Glutamatergic neuron (in vitro differentiated cells): ENCODE data around the gene TPCN2. TPM values are rescaled to one million over a fixed set of nuclear protein-coding genes. Genes with fewer than 3 reads are reported as not detected.

Source experiments
- DNase-seq: peaks from one replicate; pipeline ENCODE4 v3.0.0; 2022
- H3K27ac Mint-ChIP-seq: one replicate; pipeline ENCODE4 v1.8.0; 2020; ENCODE audit warnings: mild to moderate bottlenecking, mixed read lengths, inconsistent platforms; ENCODE audit not compliant: unreplicated experiment
- H3K27me3 Mint-ChIP-seq: one replicate; pipeline ENCODE4 v1.8.0; 2020; ENCODE audit warnings: mild to moderate bottlenecking, moderate library complexity, mixed read lengths, inconsistent platforms; ENCODE audit not compliant: unreplicated experiment
- H3K36me3 Mint-ChIP-seq: one replicate; pipeline ENCODE4 v1.8.0; 2020; ENCODE audit warnings: mild to moderate bottlenecking, mixed read lengths, inconsistent platforms; ENCODE audit not compliant: unreplicated experiment
- H3K4me1 Mint-ChIP-seq: one replicate; pipeline ENCODE4 v1.8.0; 2020; ENCODE audit warnings: mild to moderate bottlenecking, low read depth, mixed read lengths, inconsistent platforms; ENCODE audit not compliant: unreplicated experiment
- H3K4me3 Mint-ChIP-seq: one replicate; pipeline ENCODE4 v1.8.0; 2020; ENCODE audit warnings: mild to moderate bottlenecking, mixed read lengths, inconsistent platforms; ENCODE audit not compliant: unreplicated experiment
- H3K9me3 Mint-ChIP-seq: one replicate; pipeline ENCODE4 v1.8.0; 2020; ENCODE audit warnings: mild to moderate bottlenecking, moderate library complexity, mixed read lengths, inconsistent platforms; ENCODE audit not compliant: unreplicated experiment
- CTCF ChIP-seq: fragments of 200-600 bp; sonication (generic); IDR thresholded peaks from one replicate; pipeline ENCODE4 v1.5.0; 2021; ENCODE audit not compliant: partially characterized antibody, unreplicated experiment
- total RNA-seq: library from RNA; stranded (reverse); fragmentation: NEBNext Ultra II Directional; extraction: Animal tissue kit (Norgen Biotek cat#: 25700); gene quantifications from one replicate; pipeline ENCODE4 v1.2.1, GENCODE V29; 2021; ENCODE audit not compliant: unreplicated experiment

TPCN2 gene
- total RNA-seq, 1 donor from 2014 or later: 17.2 TPM

DNA sequence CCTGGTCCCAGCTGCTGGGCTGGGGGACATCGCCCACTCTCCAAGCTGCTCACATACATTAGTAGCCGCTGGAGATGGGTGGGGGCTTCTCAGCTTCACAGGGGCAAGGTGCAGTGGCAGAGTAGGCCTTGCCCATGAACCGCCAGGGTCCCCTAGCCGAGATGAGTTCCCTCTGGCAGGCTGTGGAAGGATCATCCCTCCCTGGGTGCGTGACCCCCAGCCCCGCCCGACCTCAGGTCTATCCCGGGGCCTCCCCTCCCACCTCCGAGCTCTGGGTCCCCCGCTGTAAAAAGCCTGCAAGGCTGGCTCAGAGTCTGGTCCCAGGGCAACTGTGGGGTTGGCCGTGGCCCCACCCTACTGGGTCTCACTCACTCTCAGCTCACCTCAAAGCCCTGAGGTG lies 15.3 kb upstream of the TPCN2 start:
- Mint-ChIP-seq H3K4me3 (no peak overlapping the region), H3K27me3 (no peaks in the 10 kb centered on the region), H3K4me1 (peaks cover 6% of the 10 kb centered on the region), H3K27ac (no peak overlapping the region), H3K36me3 (no peaks in the 10 kb centered on the region), H3K9me3 (peaks cover 2% of the 10 kb centered on the region)
- no peak for DNase-seq
- no peak for TF ChIP-seq CTCF

DNA sequence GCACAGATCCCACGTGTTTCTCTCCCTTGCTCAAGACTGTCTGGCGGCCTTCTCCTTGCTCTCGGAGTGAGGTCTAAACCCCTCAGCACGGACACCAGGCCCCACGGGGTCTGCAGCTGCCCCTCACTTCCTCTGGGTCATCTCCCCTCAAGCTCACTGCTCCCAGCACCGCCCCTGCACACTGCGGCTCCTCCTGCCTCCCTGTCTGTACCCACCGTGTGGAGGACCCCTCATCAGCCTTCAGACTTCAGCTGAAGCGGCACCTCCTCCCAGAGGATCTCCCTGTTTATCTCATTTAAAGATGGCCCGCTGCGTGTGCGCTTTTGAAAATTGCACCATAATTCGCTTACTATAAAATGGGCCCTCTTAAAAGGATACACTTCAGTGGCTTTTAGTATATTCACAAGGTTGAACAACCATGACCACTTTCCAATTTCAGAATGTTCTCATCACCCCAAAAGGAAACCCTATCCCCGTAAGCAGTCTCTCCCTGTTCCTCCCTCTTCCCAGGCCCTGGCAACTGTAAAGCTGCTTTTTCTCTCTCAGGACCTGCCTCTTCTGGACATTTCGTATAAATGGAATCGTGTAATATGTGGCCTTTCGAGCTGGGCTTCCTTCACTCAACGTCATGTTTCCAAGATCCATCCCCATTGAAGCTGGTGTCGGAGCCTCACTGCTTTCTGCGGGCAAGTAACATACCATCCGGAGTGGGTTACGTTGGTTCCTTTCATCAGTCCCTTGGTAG lies 14.4 kb upstream of the TPCN2 start:
- H3K27me3 Mint-ChIP-seq: no peaks in the 10 kb centered on the region
- no peak overlapping the region for H3K27ac Mint-ChIP-seq
- no peak overlapping the region for H3K4me3 Mint-ChIP-seq
- peaks cover 2% of the 10 kb centered on the region for H3K9me3 Mint-ChIP-seq
- no peak for DNase-seq
- TF ChIP-seq CTCF: no peak
- peaks cover 6% of the 10 kb centered on the region for H3K4me1 Mint-ChIP-seq
- no peaks in the 10 kb centered on the region for H3K36me3 Mint-ChIP-seq

DNA sequence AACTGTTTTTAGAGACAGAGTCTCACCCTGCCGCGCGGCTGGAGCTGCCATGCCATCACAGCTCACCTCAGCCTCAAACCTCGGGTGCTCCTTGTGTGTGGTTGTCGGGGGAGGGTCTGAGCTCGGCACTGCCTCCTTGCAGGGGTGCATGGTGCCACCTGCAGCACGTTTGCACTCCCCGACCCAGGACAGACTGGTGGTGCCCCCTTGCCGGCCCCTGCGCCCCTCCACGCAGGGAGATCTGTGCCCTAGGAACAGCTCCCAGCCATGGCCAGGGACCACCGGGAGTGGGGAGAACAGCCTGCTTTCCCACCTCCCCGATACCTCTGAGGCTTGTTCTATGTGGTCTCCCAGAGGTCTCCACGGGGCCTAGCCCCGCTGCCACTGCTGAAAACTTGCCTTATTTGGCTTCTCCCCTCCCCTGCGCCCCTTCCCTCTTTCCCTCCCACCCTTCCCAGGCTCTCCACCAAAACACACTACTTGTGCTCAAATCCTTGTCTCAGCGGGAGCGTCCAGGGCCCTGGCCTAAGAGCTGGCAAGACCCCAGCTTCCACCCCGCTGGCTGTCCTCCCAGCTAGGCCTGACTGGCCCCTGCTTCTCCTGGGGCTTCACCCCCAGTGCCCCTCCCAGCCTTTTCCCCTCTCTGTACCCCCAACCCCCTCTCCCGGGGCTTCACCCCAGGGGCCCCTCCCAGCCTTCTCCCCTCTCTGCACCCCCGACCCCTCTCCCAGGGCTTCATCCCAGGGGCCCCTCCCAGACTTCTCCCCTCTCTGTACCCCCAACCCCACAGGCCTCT lies 13.4 kb upstream of the TPCN2 start:
- H3K27me3 Mint-ChIP-seq: no peaks in the 10 kb centered on the region
- DNase-seq: no peak
- H3K27ac Mint-ChIP-seq: no peak overlapping the region
- no peaks in the 10 kb centered on the region for H3K36me3 Mint-ChIP-seq
- H3K4me1 Mint-ChIP-seq: peaks cover 6% of the 10 kb centered on the region
- no peak overlapping the region for H3K4me3 Mint-ChIP-seq
- TF ChIP-seq CTCF: no peak
- H3K9me3 Mint-ChIP-seq: peaks cover 2% of the 10 kb centered on the region

DNA sequence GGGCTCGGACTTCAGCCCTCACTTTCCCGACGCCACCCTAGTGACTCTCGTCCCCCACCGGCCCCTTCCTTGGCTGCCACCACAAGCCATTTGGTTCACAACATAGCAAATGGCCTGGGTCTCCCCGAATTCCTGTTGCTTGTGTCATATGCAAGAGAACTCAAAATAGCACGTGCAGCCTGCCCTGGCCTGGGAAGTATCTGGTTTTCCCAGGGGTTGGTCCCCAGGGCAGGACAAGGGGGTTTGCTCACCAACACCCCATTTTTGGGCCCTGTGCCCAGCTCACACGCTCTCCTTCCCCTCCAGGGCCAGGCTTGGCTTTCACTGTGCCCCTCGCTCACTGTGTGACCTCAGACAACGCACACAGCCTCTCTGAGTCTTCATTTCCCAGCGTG lies 12.8 kb upstream of the TPCN2 start:
- no peak for TF ChIP-seq CTCF
- Mint-ChIP-seq H3K9me3 (peaks cover 2% of the 10 kb centered on the region), H3K4me1 (peaks cover 6% of the 10 kb centered on the region), H3K27ac (peak overlapping the region; percentile 55), H3K4me3 (no peak overlapping the region), H3K27me3 (no peaks in the 10 kb centered on the region), H3K36me3 (no peaks in the 10 kb centered on the region)
- DNase-seq: no peak

GRCh38 chr11:69037074-69037473 lies 11.7 kb upstream of the TPCN2 start:
- H3K4me3 Mint-ChIP-seq: no peak overlapping the region
- no peaks in the 10 kb centered on the region for H3K27me3 Mint-ChIP-seq
- DNase-seq: no peak
- H3K4me1 Mint-ChIP-seq: no peaks in the 10 kb centered on the region
- H3K36me3 Mint-ChIP-seq: peaks cover 4% of the 10 kb centered on the region
- H3K27ac Mint-ChIP-seq: no peak overlapping the region
- peaks cover 4% of the 10 kb centered on the region for H3K9me3 Mint-ChIP-seq
- TF ChIP-seq CTCF: no peak
